ENCODE data around the gene CAPN9.

CAPN9 gene

DNA sequence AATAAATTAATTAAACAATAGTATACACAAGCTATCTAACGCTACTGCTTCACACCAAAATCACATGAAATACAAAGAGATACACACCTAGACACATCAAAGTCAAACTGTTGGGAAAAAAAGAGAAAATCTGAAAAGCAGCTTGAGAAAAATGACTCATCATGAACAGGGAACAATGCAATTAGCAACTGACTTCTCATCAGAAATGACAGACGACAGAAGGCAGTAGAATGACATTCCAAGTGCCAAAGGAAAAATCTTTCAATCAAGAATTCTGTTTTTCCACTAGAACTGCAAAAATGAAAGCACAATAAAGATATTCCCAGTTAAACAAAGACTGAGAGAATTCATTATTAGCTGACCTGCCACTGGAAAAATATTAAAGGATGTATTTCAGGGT, 57.2 kb downstream of the CAPN9 start:
- TF ChIP-seq, protein P1, sequence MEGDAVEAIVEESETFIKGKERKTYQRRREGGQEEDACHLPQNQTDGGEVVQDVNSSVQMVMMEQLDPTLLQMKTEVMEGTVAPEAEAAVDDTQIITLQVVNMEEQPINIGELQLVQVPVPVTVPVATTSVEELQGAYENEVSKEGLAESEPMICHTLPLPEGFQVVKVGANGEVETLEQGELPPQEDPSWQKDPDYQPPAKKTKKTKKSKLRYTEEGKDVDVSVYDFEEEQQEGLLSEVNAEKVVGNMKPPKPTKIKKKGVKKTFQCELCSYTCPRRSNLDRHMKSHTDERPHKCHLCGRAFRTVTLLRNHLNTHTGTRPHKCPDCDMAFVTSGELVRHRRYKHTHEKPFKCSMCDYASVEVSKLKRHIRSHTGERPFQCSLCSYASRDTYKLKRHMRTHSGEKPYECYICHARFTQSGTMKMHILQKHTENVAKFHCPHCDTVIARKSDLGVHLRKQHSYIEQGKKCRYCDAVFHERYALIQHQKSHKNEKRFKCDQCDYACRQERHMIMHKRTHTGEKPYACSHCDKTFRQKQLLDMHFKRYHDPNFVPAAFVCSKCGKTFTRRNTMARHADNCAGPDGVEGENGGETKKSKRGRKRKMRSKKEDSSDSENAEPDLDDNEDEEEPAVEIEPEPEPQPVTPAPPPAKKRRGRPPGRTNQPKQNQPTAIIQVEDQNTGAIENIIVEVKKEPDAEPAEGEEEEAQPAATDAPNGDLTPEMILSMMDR (conservative IDR thresholded peaks at IDR 0.05; ENCODE audit: control insufficient read depth, insufficient read depth, low read depth, low read length), result no peak
- no peak for DNase-seq (ENCODE audit: low read depth)
- no peak overlapping the region for H3K4me3 ChIP-seq (ENCODE audit: control insufficient read depth, low read depth, low read length)

DNA sequence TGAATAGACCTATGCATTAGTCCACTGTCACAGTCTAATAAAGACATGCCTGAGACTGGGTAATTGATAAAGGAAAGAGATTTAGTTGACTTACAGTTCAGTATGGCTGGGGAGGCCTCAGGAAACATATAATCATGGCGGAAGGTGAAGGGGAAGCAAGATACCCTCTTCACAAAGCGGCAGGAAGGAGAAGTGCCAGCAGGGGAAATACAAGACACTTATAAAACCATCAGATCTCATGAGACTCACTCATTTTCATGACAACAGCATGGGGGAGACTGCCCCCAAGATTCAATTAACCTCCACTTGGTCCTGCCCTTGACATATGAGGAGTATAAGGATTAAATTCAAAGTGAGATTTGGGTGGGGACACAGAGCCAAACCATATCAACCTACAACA, 59.4 kb downstream of the CAPN9 start:
- no peak overlapping the region for H3K4me3 ChIP-seq (ENCODE audit: control insufficient read depth, low read depth, low read length)
- TF ChIP-seq, protein P1 (conservative IDR thresholded peaks at IDR 0.05; ENCODE audit: control insufficient read depth, insufficient read depth, low read depth, low read length), result no peak
- no peak for DNase-seq (ENCODE audit: low read depth)

DNA sequence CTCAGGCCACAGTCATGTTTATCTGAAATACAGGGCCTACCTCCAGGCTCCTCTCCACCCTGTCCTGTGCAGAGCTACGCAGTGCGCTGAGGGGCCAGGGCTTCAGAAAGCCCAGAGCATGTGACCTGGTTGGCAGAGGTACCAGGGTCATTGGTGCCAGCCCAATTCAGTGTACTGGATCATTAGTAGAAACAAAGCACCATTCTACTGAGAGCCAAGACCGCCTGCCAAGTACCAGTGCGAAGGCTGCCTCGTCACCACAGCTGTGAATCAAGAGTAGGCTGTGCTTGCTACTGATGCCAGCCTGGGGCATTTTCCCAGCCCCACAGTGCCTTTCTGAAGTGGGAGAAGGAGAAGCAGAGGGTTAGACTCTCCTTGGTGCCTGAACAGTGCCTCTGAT, 59.8 kb downstream of the CAPN9 start:
- no peak overlapping the region for H3K4me3 ChIP-seq (ENCODE audit: control insufficient read depth, low read depth, low read length)
- no peak for DNase-seq (ENCODE audit: low read depth)
- TF ChIP-seq, protein P1 (conservative IDR thresholded peaks at IDR 0.05; ENCODE audit: control insufficient read depth, insufficient read depth, low read depth, low read length), result no peak

DNA sequence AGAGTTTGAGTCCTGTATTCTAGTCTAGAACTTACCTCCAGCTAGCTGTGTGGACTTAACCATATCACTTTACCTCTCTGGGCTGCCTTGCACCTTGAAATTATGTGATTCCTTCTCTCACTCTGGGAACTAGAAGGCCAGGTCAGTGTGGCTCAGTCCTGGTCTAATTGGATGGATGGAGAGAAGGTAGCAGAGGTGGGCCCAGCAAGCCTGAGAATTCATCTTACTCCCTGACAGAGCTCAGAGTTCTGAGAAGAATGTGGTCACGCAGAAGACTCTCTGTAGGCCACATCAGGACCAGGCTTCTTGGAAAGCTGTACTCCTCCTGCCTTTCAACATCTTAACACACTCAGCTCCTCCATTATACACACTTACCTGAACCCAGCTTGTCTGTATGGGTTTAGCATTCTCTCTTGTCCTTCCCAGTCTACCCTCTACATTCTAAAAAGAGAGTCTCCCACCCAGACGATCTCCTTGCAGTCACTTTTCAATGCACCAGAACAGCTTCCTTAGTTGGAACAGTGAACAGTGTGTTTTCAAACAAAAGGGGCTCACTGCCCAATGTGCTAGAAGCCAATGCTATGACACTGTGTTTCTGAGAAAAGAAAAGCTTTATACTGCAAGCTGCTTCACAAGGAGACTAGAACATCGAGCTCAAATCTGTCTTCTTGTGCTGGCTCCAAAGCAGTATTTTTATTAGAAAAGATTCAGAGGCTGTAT, 60.5 kb downstream of the CAPN9 start:
- TF ChIP-seq, protein P1 (conservative IDR thresholded peaks at IDR 0.05; ENCODE audit: control insufficient read depth, insufficient read depth, low read depth, low read length), result no peak
- DNase-seq (ENCODE audit: low read depth), result no peak
- H3K4me3 ChIP-seq (ENCODE audit: control insufficient read depth, low read depth, low read length), result no peak overlapping the region

DNA sequence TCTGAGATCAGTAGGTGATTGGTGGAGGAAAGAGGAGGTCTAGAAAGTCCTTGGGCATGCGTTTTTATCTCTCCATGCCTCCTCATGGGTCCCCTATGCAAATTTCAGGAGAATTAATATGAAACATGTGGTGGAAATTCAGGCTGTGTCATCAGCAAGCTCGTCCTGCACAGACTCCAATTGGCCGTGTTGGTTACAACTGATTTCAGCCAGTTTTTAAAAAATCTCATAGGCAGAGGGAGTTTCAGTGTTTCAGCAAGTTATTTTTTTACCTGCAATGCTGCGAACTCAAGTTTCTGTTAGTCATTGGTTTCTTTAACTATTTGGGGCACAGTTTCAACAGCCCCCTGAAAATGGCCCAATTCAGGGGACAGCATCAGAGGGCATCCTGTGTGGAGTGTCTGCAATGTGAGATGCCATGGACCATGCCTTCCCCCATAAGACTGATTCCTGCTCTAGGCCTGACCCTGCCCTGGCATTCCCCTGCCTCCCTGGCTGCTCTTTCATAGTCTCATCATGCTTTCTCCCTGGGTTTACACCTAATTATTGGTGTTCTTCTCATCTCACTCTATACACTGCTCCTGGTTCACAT, 61.2 kb downstream of the CAPN9 start:
- DNase-seq (ENCODE audit: low read depth), result peak; percentile 60
- no peak overlapping the region for H3K4me3 ChIP-seq (ENCODE audit: control insufficient read depth, low read depth, low read length)
- TF ChIP-seq, protein P1 (conservative IDR thresholded peaks at IDR 0.05; ENCODE audit: control insufficient read depth, insufficient read depth, low read depth, low read length), result no peak

DNA sequence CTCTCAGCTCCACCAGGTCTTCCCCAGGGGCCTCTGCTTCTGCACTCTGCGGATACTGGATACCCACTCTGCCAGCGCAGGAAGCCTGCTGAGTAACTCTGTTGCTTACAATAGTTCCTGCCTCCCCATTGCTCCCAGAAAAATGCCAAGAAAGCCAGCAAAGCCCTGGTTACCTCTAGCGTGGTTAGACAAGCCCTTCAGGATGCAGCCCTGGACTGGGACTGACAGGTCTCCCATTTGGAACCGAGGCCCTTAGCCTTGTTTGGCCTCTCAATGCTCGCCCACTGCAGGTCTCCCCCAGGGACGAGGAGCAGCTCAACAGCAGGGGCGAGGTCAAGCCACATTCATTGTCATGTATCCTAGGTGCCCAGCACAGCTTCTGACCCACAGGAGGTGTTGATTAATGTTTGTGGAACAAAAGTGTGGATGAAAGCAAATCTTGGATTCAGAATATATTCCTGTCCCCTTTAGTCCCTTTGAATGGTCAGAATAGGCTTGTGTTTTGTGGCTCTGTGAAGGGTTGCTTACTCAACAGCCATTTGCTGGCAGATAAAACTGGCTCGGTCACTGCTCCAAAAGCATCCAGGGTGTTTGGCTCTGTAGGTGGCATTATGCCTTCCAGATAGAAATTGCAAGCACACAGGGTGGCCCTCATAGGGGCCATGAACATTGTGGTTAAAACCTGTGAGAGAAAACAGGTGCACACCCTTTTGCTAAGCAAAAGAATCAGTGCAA, 62.2 kb downstream of the CAPN9 start:
- TF ChIP-seq, protein P1 (conservative IDR thresholded peaks at IDR 0.05; ENCODE audit: control insufficient read depth, insufficient read depth, low read depth, low read length), result no peak
- no peak for DNase-seq (ENCODE audit: low read depth)
- H3K4me3 ChIP-seq (ENCODE audit: control insufficient read depth, low read depth, low read length), result no peak overlapping the region
